IPS-18a (cell line): Measurements from ENCODE around the gene EIF5.

ENCODE experiments used
- H3K27ac ChIP-seq: one replicate; pipeline ENCODE4 v1.5.1; 2013; ENCODE audit warnings: low read length
- H3K27me3 ChIP-seq: one replicate; pipeline ENCODE4 v1.6.1; 2013; ENCODE audit warnings: mild to moderate bottlenecking, low read length; ENCODE audit not compliant: control insufficient read depth, insufficient read depth
- H3K36me3 ChIP-seq: one replicate; pipeline ENCODE4 v1.6.1; 2013; ENCODE audit warnings: low read depth, low read length; ENCODE audit not compliant: control insufficient read depth
- H3K4me1 ChIP-seq: one replicate; pipeline ENCODE4 v1.6.1; 2013; ENCODE audit warnings: low read depth, low read length; ENCODE audit not compliant: control insufficient read depth
- H3K4me3 ChIP-seq: one replicate; pipeline ENCODE4 v1.5.1; 2013; ENCODE audit warnings: low read length
- H3K9ac ChIP-seq: one replicate; pipeline ENCODE4 v1.6.1; 2013; ENCODE audit warnings: mild to moderate bottlenecking, low read length, moderate library complexity
- H3K9me3 ChIP-seq: one replicate; pipeline ENCODE4 v1.6.1; 2013; ENCODE audit warnings: low read depth, low read length; ENCODE audit not compliant: control insufficient read depth

EIF5 gene

GRCh38 chr14:103294091-103294490 lies 39.9 kb upstream of the EIF5 start:
- H3K4me3 ChIP-seq, result no peak overlapping the region
- no peaks in the 10 kb centered on the region for H3K27me3 ChIP-seq
- H3K27ac ChIP-seq, result no peak overlapping the region
- H3K9me3 ChIP-seq, result no peaks in the 10 kb centered on the region
- H3K9ac ChIP-seq, result no peak overlapping the region
- H3K4me1 ChIP-seq, result no peaks in the 10 kb centered on the region
- no peaks in the 10 kb centered on the region for H3K36me3 ChIP-seq

DNA sequence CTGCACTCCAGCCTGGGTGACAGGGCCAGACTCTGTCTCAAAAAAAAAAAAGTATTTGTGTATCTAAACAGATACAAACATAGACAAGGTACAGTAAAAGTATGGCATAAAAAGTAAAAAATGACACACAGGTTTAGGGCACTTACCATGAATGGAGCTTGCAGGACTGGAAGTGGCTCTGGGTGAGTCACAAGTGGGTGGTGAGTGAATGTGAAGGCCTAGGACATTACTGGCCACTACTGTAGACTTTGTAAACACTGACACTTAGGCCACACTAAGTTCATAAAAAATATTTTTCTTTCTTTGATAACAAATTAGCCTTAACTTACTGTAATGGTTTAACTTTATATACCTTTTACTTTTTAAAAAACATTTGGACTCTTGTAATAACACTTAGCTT lies 38.0 kb upstream of the EIF5 start:
- H3K27me3 ChIP-seq, result no peaks in the 10 kb centered on the region
- H3K36me3 ChIP-seq, result no peaks in the 10 kb centered on the region
- H3K9ac ChIP-seq, result no peak overlapping the region
- H3K4me1 ChIP-seq, result no peaks in the 10 kb centered on the region
- H3K27ac ChIP-seq, result no peak overlapping the region
- H3K4me3 ChIP-seq, result no peak overlapping the region
- H3K9me3 ChIP-seq, result no peaks in the 10 kb centered on the region

GRCh38 chr14:103296987-103297386 lies 37.0 kb upstream of the EIF5 start:
- H3K9me3 ChIP-seq, result no peaks in the 10 kb centered on the region
- H3K27ac ChIP-seq, result no peak overlapping the region
- H3K27me3 ChIP-seq, result no peaks in the 10 kb centered on the region
- no peaks in the 10 kb centered on the region for H3K36me3 ChIP-seq
- no peak overlapping the region for H3K4me3 ChIP-seq
- H3K9ac ChIP-seq, result no peak overlapping the region
- H3K4me1 ChIP-seq, result no peaks in the 10 kb centered on the region

GRCh38 chr14:103298620-103299019 lies 35.4 kb upstream of the EIF5 start:
- Histone ChIP-seq H3K27me3 (no peaks in the 10 kb centered on the region), H3K4me3 (no peak overlapping the region), H3K27ac (no peak overlapping the region), H3K4me1 (no peaks in the 10 kb centered on the region), H3K9me3 (no peaks in the 10 kb centered on the region), H3K9ac (no peak overlapping the region), H3K36me3 (no peaks in the 10 kb centered on the region)

DNA sequence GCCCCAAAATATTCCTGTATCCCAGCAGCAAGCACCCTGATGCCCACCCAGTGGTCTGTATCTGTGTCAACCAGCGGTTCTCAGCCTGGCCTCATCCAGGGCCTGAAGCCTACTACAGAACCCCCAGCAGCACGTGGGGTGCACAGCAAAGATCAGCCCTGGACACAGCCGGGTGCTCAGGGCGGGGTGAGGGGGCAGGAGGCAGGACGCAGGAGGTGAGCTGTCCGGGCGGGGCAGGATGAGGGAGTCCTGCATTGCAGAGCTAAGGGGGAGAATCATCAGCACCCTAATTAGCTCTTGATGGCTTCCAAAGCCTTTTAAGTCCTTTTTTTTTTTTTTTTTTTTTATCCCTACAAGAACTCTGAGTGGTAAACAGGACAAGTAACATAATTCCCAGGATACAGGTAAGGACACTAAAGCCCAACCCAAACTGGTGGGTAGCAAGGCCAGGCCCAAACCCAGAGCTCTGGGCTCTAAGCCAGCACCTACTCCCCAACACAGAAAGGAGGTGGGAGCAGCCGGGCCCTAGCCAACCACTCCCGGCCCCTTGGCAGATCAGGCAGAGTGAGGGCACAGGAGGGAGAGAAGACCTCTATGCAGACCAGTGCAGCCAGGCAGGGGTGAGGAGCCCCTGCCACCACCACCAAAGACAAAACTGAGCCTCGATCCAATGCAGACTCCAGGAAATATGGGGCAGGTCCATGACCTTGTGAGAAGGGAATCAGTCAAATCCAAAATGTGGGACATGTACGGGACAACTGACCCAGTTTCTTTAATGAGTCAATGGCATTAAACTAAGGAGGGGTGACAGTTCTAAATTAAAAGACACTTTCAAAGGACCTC lies 32.3 kb upstream of the EIF5 start:
- Histone ChIP-seq H3K9ac (no peak overlapping the region), H3K27ac (no peak overlapping the region), H3K4me1 (no peaks in the 10 kb centered on the region), H3K27me3 (no peaks in the 10 kb centered on the region), H3K36me3 (no peaks in the 10 kb centered on the region), H3K9me3 (no peaks in the 10 kb centered on the region), H3K4me3 (no peak overlapping the region)

GRCh38 chr14:103302966-103303365 lies 31.1 kb upstream of the EIF5 start:
- no peak overlapping the region for H3K9ac ChIP-seq
- H3K36me3 ChIP-seq, result no peaks in the 10 kb centered on the region

DNA sequence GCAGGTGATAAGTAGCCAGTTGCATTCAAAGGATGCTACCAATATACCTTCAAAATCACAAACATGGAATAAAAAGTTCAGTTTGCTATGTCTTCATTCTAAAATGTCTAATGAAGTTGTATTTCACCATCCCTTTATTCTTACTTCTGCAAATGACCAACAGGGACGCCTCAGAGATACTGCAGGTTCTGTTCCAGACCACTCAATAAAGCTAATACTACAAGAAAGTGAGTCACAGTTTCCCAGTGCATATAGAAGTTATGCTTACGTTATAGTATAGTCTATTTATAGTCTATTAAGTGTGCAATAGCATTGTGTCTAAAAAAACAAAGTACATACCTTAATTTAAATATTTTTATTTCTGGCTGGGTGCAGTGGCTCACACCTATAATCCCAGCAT lies 29.3 kb upstream of the EIF5 start:
- no peaks in the 10 kb centered on the region for H3K9me3 ChIP-seq
- no peak overlapping the region for H3K9ac ChIP-seq
- no peak overlapping the region for H3K4me3 ChIP-seq
- no peaks in the 10 kb centered on the region for H3K27me3 ChIP-seq
- no peaks in the 10 kb centered on the region for H3K36me3 ChIP-seq
- no peak overlapping the region for H3K27ac ChIP-seq
- no peaks in the 10 kb centered on the region for H3K4me1 ChIP-seq

More at GRCh38 chr14:103302966-103303365, 31.1 kb upstream of the EIF5 start:
- Histone ChIP-seq H3K4me3 (no peak overlapping the region), H3K27me3 (no peaks in the 10 kb centered on the region), H3K27ac (no peak overlapping the region), H3K4me1 (no peaks in the 10 kb centered on the region), H3K9me3 (no peaks in the 10 kb centered on the region)

GRCh38 chr14:103308717-103309616 lies 25.1 kb upstream of the EIF5 start:
- Histone ChIP-seq H3K9ac (no peak overlapping the region), H3K27ac (no peak overlapping the region), H3K4me3 (no peak overlapping the region), H3K36me3 (no peaks in the 10 kb centered on the region), H3K4me1 (no peaks in the 10 kb centered on the region), H3K9me3 (no peaks in the 10 kb centered on the region), H3K27me3 (no peaks in the 10 kb centered on the region)

GRCh38 chr14:103310576-103311095 lies 23.4 kb upstream of the EIF5 start:
- Histone ChIP-seq H3K27ac (no peak overlapping the region), H3K4me1 (no peaks in the 10 kb centered on the region), H3K9me3 (no peaks in the 10 kb centered on the region), H3K36me3 (no peaks in the 10 kb centered on the region), H3K4me3 (no peak overlapping the region), H3K27me3 (no peaks in the 10 kb centered on the region), H3K9ac (no peak overlapping the region)

DNA sequence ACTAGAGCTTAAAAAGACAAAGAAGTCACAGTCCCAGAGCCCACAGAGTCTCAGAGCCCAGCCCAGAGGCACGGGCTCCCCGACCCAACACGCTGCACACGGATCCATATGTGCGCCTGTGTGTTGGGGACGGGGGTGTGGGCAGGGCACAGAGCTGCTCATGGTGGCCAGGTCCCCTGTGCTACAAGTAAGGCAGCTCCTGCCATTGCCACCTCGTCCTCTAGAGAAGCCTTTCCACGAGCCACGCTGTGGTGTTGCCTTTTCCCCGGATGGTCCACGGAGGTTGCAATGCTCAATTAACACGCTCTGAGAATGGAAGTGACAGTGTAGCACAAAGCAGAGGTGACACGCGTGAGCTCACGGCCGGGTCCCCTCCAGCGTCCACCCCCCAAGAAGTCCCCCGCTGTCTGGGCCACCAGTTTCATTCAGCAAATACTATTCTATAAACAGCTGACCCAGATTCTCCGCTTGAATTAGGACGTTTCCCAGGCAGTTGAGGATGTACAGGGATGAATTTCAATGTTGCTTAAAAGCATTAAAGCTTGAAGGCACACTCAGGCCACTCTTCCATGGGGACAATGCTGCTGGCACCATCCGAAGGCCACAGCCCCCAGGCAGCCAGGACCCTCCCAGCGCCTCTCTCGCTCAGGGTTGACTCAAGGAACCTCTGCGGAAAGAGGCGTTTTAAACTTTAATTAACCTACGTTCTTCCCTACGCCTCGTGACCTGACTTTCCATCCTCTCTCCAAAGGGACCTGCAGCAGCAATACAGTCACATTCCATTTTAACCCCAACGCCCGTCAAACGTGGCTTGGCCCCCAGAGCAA lies 22.7 kb upstream of the EIF5 start:
- Histone ChIP-seq H3K36me3 (no peaks in the 10 kb centered on the region), H3K27me3 (no peaks in the 10 kb centered on the region), H3K27ac (no peak overlapping the region), H3K9ac (no peak overlapping the region), H3K9me3 (no peaks in the 10 kb centered on the region), H3K4me3 (no peak overlapping the region), H3K4me1 (no peaks in the 10 kb centered on the region)
